Subcutaneous abdominal adipose tissue (tissue), 5 donors: ENCODE results near the gene FBP2.

ENCODE experiments used
- H3K27ac ChIP-seq: one replicate; pipeline ENCODE4 v1.7.0; 2013; ENCODE audit warnings: low read depth, mild to moderate bottlenecking, inconsistent platforms, low read length, moderate library complexity
- H3K27me3 ChIP-seq, 5 donors: one replicate each; pipeline ENCODE4 v1.7.0; 2013; ENCODE audit warnings: low read length in 5 of 5, inconsistent platforms in 1 of 5; ENCODE audit not compliant: control insufficient read depth in 5 of 5, insufficient read depth in 4 of 5
- H3K36me3 ChIP-seq, 5 donors: one replicate each; pipeline ENCODE4 v1.7.0; 2013; ENCODE audit warnings: low read length in 5 of 5; ENCODE audit not compliant: control insufficient read depth in 5 of 5, insufficient read depth in 5 of 5
- H3K4me1 ChIP-seq, 5 donors: one replicate each; pipeline ENCODE4 v1.7.0; 2013; ENCODE audit warnings: low read length in 5 of 5, mild to moderate bottlenecking in 3 of 5, moderate library complexity in 1 of 5; ENCODE audit not compliant: control insufficient read depth in 5 of 5, insufficient read depth in 5 of 5
- H3K4me3 ChIP-seq, 5 donors: one replicate each; pipeline ENCODE4 v1.7.0; 2013; ENCODE audit warnings: low read length in 5 of 5, low read depth in 1 of 5
- H3K9ac ChIP-seq, 5 donors: one replicate each; pipeline ENCODE4 v1.7.0; 2013; ENCODE audit warnings: low read length in 5 of 5, mild to moderate bottlenecking in 4 of 5, moderate library complexity in 3 of 5
- H3K9me3 ChIP-seq, 5 donors: one replicate each; pipeline ENCODE4 v1.7.0; 2013; ENCODE audit warnings: low read length in 5 of 5; ENCODE audit not compliant: control insufficient read depth in 5 of 5
- donor health status: healthy.
- donor health status: healthy.
- donor health status: healthy.
- donor health status: healthy.
- donor health status: healthy.

The FBP2 gene

DNA sequence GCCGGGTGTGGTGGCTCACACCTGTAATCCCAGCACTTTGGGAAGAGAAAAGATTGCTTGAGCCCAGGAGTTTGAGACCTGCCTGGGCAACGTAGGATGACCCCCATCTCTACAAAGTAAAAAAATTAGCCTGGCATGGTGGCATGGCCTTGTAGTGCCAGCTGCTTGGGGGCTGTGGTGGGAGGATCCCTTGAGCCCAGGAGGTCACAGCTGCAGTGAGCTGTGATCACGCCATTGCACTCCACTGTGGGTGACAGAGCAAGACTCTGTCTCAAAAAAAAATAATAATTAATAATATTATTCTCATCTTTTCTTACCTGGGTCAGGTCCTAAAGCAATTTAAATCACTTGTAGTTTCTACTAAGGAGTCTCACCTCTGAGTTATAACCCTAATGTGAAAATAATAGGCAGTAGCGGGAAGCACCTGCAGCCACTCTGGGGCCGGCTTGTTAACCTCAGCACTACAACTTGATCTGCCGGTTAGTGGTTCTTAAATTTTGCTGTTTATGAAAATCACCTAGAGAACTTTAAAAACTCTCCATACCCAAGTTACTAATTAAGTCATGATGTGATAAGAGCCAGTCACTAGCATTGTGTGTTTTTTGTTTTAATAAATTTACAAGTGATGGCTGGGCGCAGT, 68.1 kb downstream of the FBP2 start:
- no peaks in the 10 kb centered on the region for H3K4me1 ChIP-seq
- no peaks in the 10 kb centered on the region for H3K27me3 ChIP-seq
- no peaks in the 10 kb centered on the region for H3K9me3 ChIP-seq
- no peak overlapping the region for H3K27ac ChIP-seq
- H3K36me3 ChIP-seq, result no peaks in the 10 kb centered on the region
- no peak overlapping the region for H3K9ac ChIP-seq
- H3K4me3 ChIP-seq, result no peak overlapping the region

DNA sequence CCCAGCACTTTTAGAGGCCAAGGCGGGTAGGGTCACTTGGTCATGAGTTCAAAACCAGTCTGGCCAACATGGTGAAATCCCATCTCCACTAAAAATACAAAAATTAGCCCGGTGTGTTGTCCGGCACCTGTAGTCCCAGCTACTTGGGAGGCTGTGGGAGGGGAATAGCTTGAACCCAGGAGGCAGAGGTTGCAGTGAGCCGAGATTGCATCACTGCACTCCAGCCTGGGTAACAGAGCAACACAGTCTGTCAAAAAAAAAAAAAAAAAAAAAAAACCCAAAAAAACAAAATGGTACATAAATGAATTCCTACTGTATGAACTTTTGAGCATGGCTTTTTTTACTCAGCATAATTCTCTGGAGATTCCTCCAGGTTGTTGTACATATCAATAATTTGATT, 76.4 kb downstream of the FBP2 start:
- no peaks in the 10 kb centered on the region for H3K27me3 ChIP-seq
- no peaks in the 10 kb centered on the region for H3K36me3 ChIP-seq
- no peak overlapping the region for H3K27ac ChIP-seq
- H3K4me1 ChIP-seq, result no peaks in the 10 kb centered on the region
- H3K9me3 ChIP-seq, result no peaks in the 10 kb centered on the region
- H3K9ac ChIP-seq, result no peak overlapping the region
- H3K4me3 ChIP-seq, result no peak overlapping the region

DNA sequence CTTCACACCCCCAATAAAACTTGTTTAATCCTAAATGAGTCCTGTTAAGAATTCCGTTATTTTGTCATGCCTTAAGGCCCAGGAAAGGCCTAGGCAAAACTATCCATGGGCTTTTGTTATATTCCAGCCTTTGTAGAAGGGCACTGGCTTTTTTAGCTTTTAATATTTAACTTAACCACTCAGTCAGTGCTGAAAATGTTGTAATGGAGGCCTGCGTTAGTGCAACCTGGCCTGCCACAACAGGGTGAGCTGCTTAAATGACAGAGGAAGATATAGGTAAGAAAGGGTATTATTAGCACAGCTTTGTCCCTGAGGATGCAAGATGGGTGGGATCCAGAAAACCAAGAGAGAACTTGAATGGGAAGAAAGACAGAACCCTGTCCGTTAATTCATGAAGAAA, 78.9 kb downstream of the FBP2 start:
- Histone ChIP-seq H3K4me3 (no peak overlapping the region), H3K27ac (no peak overlapping the region), H3K9ac (no peak overlapping the region)

DNA sequence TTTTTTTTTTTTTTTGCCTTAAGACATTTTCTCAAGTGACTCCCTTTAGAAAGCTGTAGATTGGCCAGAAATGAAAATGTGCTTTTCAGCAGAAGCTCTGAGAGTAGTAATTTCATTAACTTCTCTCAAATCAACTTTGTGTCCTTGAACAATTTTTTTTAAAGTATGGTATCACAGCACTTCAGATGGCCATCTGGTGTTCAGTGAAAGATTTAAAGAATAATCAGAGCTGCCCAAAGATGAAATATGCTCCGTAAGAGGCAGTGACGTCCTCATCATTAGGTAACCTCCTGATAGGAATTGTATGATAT, 81.7 kb downstream of the FBP2 start:
- Histone ChIP-seq H3K4me1 (no peaks in the 10 kb centered on the region), H3K27me3 (no peaks in the 10 kb centered on the region), H3K27ac (no peak overlapping the region), H3K9me3 (no peaks in the 10 kb centered on the region), H3K9ac (no peak overlapping the region), H3K4me3 (no peak overlapping the region), H3K36me3 (no peaks in the 10 kb centered on the region)

More for the DNA sequence above, 78.9 kb downstream of the FBP2 start:
- no peaks in the 10 kb centered on the region for H3K36me3 ChIP-seq
- no peaks in the 10 kb centered on the region for H3K27me3 ChIP-seq
- no peaks in the 10 kb centered on the region for H3K4me1 ChIP-seq
- H3K9me3 ChIP-seq, result no peaks in the 10 kb centered on the region

DNA sequence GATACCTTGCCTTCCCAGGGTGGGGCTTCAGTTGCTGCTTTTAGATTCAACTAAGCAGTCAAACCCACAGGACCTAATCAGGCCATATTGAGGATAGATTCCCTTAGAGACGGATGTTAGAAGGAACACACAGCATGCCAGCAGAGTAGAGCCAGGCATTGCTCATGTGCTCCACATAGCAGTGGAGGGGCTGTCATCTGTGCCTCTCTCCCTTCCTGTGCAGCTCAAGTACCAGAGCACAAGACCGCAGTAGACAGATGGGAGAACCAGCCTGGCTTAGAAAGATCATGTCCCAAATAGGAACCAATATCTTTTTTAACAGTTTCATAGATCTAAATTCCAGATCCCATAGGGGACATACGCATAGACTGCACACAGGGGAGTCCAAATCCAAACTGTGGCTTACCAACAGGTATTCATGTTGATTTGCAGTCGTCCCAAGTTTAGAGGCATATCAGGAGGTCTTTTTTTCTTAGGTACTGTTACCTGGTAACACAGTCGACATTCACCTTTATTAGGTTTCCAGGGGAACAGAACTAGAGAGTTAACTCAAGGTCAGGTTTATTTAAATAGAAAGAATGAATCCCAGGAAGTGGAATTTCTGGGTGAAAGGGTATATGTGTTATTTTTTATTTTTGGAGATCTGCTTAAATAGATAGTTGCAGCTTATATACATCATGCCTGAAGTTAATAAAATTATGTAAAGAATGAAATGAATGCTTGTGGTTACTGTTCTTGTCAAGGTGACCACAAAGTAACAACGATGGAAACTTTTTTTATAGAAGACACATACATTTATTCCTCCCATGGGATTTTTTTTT, 82.3 kb downstream of the FBP2 start:
- Histone ChIP-seq H3K4me1 (no peaks in the 10 kb centered on the region), H3K9me3 (no peaks in the 10 kb centered on the region), H3K27me3 (no peaks in the 10 kb centered on the region), H3K4me3 (no peak overlapping the region), H3K36me3 (no peaks in the 10 kb centered on the region), H3K27ac (no peak overlapping the region), H3K9ac (no peak overlapping the region)
